Occipital lobe (tissue), 2 donors: Measurements from ENCODE around the gene APP. TPM values are rescaled to one million over a fixed set of nuclear protein-coding genes. Genes with fewer than 3 reads are reported as not detected.
A peak's percentile ranks its signal among the peaks of the same experiment; 100 is the strongest.
"Not testable (repeated sequence)": the region's sequence is repeated elsewhere in the genome, so short reads cannot be mapped to it uniquely, and the experiment has no call there.

Experiments used
- DNase-seq: peaks from one replicate; lab custom pipeline; 2025; lab: John Stamatoyannopoulos, UW
- total RNA-seq: library from RNA; depleted of rRNA; stranded (reverse); fragments of >200 nt; gene quantifications from one replicate; pipeline ENCODE4 v1.2.3, GENCODE V29; 2014

The APP gene
- total RNA-seq, 1 donor from 2014 or later: 354 TPM

DNA sequence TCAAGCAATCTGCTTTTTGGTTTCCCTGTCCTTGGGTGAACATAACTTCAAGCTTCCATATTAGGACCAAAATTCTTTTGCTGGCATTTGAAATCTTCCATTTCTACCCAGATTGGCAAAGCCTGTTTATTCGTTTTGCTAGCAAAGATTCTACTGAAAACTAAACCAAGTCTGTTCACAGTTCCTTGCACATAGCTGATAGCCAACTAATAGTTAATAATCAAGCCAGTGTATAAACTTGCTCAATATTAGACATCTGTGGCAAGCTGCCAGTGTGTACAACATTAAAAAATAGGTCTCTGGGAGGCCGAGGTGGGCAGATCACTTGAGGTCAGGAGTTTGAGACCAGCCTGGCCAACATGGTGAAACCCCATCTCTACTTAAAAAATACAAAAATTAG, 6.3 kb downstream of the APP start:
- no peak for DNase-seq

DNA sequence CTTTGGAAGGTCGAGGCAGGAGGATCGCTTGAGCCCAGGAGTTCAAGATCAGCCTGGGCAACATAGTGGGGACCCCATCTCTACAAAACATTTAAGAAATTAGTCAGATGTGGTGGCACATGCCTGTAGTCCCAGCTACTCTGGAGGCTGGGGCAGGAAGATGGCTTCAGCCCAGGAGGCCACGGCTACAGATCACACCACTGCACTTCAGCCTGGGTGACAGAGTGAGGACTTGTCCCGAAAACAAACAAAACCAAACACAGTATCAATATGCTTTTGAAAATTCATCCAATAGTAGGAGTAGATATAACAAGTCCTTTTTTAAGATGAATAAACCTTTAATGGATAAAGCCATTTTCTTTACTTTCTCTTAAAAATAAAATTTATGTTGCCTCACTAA, 8.5 kb downstream of the APP start:
- DNase-seq: no peak

DNA sequence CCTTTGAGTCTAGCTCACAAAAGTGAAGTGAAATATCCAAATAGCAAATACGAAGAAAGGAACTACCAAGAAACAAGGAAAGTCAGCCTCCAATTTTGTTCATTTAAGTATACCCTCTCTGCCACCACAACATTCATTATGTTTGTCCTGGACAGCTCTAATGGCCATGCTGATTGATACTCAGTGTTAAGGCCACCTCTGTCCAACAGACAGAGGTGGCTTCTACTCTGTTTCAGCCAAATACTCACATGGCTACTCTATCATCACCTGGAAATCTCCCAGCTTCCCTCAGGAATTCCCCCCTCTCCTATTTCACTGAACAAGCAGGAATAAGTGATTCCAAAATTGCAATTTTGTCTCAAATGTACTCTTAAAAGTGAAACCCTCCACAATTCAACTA, 10.7 kb downstream of the APP start:
- no peak for DNase-seq

DNA sequence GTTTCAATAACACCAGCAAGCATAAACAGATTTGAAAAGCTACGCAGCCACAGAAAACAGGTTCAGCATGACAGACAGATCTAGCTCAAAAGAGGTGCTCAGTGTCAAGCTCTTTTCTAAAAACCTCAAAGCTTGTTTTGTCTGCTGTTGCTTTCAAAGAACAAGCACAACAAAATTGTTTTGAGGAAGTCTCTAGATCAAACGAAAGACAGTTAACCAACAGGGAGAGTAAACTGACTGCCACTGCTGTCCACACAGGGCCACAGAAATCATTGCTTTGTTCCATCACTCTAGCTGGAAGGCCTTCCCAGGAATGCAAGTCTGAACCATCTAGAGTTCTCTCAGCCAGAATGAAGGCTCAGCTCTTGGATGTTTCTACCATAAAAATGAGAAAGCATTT, 12.8 kb downstream of the APP start:
- no peak for DNase-seq

DNA sequence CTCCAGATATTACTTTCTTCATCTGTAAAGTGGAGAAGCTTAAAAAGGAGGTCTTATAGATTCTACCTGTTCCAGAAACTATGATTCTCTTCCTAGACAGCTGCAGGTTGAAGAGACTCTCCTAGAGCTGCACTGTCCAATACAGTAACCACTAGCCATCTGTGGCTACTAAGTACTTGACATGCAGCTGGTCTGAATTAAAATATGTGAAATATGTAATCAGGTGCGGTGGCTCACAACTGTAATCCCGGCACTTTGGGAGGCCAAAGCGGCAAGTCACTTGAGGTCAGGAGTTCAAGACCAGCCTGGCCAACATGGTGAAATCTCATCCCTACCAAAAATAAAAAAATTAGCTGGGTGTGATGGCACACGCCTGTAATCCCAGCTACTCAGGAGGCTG, 15.8 kb downstream of the APP start:
- DNase-seq: no peak

DNA sequence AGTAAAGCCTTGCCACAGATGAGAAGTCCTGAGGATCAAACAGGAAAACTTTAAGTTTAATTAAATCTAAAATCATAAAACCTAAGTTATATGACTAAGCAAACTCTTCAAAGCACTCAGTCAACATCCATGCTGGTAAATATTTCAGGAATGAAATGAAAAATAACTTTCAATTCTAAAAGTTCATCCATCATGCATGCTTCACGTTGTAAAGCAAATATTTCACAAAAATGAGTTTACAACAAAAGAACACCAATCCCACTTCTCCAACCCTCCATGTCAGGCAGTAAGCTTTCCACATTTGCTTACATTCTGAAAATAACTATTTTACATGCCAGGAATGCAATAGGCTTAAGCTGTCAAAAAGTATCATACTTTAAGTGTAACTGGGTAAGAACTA, 16.8 kb downstream of the APP start:
- DNase-seq: no peak

DNA sequence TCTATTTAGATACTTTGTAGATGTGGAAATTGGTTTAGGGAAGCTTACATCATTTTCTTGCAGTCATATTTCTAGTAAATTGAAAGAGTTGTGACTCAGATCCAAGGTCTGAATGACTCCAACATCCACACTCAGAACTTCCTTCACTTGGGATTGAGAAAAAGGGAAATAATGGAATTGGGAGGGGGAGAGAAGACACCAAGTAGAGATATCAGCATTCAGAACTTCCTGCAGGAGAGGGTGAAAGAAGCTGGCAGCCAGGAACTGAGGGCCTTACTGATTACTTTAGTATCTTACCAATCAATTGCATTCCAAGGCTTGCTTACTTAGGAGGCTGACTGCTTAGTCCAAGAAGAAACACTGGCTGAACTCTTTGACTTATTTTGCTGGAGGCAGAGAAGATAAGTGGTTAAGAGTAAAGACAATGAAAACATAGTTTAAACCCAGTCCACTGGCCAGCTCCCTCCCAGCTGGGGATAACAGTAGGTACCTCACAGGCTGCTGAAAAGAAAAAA, 21.7 kb downstream of the APP start:
- DNase-seq: no peak

DNA sequence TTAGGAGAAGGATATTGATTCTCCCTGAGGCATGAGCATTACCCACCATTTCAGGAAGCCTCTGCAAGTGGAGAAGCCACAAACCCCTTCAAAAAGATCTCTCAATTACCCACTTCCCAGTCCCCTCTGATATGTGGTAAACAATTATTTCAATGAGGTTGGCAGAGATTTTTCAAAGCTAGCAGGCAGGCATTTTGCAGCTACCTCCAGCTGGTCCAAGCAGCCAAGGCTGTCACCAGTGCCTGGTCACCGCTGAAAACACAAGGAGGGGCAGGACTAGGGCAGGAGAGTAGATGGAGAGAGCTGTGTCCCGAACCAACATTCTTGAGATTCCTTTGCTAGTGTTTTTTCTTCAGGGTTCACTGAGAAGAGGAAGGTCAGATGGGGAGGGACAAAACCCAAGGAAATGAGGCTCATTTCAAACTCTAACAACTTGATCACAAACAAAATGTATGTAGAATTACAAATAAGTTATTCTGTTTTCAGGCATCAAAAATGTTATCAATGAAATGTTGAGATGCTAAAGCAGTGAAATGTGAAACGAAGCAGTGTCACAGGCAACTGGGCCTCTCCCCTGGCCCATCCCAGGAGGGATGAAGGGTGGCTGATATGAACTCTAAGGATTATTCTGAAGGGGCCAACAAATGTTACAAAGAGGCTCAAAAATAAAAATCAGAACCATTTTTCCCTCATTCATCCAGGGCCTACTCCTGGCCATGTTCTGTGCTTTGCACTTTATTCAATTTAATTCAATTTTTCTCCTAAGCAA, 22.3 kb downstream of the APP start:
- DNase-seq: no peak

DNA sequence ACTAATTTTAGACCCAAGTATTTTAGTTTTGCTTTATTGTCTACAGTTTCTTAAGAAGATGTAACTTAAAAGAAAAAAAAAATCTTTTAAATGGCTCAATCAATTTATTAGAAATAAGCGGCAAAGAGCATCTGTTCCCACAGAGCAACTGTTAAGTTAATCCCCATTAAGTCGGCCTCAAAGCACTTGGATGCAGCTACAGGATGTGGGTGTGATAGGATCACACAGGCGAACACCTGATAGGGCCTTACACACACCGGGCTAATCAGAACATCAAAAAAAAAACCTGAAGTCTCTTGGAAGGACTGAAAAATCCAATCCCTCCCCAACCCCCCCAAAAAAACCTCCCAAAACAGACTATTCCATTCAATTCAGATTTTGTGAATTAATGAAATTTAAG, 23.0 kb downstream of the APP start:
- DNase-seq: no peak

DNA sequence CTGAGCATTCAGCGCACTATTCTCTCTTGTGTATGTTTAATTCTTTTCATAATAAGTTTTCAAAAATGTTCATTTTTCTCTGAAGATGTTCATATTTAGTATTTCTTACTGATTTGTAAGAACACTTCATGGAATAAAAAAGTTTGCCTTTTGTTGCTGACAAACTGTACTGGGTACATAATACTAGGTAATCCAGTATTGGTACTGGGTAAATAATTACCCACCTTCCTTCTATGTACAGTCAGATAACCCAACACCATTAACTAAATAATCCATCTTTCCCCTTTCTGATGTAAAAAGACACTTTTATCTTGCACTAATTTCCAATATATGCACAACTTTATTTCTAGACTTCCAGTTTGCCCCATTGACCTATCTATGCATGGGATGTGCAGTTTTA, 23.9 kb downstream of the APP start:
- DNase-seq: no peak

DNA sequence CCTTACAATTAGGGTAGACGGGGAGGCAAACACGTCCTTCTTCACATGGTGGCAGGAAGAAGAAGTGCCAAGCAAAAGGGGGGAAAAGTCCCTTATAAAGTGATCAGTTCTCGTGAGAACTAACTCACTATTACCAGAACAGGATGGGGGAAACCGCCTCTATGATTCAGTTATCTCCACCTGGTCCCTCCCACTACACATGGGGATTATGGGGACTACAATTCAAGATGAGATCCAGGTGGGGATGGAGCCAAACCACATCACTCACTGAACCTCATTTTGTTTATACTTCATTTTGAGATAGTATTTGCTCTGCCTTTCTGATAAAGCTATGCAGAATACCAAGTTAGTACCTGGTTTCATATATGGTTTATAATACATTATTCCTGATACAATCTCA, 26.5 kb downstream of the APP start:
- DNase-seq: no peak

DNA sequence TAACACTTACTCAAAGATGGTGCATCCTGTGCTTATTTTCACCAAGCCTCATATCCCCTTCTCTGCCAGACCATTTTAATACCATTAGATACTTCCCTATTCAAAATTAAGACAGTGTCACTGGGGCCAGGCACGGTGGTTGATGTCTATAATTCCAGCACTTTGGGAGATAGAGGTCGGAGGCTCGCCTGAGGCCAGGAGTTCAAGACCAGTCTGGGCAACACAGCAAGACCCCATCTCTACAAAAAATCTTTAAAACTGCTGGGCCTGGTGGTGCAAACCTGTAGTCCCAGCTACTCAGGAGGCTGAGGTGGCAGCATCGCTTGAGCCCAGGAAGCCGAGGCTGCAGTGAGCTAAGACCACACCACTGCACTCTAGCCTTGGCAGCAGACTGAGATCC, 28.2 kb downstream of the APP start:
- no peak for DNase-seq

DNA sequence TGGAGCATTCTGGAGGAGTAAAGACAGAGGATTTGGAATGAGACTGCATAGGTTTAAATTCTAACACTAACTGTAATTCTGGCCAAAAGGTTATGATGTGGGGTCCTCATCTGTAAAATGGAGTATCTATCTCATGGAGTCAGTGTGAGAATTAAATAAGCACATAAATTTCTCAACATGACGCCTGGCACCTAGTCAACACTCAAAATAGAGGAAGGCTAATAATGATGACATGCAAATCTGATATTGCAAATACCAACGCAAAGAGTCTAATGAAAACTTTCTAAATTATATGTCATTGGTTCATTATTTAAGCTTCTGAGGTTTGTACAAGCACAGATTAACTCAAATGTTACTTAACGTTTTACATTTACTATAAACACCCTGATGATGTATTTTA, 29.6 kb downstream of the APP start:
- DNase-seq: no peak

DNA sequence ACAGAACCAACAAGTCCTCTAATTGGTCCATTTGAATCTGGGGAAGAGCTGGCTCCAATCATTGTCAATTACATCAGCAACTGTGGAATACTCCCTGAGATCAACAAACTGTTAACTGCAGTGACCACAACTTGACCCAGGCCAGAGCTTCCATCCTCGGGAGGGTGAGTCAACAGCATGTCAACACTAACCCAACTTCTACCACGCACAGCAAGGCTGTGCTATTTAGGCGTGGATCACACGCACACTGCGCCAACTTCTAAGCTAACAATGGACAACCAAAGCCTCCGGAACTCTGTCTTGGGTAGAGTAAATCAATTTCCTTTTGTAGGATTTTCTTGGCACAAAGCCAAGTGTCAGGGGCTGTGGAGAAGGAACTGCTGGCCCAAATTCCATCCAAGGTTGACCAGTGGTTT, 30.4 kb downstream of the APP start:
- DNase-seq: no peak

DNA sequence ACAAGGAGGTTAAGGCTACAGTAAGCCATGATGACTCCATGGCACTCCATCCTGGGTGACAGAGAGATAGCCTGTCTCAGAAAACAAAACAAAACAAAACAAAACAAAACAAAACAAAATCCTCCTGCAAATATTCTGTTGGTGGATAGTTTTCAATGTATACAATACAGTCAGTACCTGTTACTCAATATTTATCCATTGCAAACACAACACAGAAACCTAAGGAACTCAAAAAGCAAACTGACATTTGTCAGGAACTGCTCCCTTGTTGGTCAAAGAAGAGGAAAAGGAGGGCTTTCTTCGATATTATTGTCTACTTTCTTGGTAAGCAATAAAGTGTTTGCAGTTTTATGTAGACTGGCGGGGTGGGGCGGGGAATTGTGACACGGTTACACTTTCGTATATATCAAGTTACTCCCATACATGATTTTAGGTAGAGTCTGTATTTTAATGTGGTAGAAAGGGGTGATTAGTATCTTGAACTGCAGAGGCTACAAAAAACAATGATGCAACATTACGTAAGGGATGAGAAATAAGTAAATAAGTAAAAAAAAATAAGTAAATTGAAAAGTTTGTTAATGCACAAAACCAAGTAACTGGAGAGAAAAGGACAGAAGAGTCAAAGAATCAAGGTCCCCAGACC, 31.8 kb downstream of the APP start:
- DNase-seq: no peak

DNA sequence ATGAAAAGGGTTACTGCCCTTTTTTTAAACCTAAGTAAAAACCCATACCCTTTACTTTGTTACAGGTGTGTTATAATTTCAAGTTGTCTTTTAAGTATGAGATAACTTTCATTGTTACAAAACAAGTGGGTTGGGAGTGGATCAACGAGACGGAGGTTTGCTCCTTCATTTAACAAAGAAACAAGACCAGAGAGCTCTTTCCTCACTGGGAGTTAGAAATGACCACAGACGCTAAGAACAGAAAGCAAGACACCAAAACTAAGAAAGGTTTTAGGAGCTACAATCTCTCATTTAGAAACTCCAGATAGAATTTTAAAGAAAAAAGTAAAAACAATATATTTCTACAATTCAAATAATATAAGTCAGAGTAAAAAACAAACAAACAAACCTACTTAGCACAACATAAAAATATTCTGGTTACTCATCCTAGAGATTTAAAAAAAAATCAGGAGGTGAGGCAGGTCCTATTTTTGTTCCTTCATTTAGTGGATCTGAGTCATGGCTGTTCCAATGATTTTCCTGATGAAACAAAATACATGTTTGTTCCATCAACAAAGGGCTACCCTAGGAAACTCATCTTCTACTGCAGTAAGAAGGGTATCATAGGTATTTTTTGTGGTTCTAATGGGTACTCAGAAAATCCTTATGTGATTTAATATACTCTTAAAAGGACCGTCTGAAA, 33.0 kb downstream of the APP start:
- DNase-seq: no peak

DNA sequence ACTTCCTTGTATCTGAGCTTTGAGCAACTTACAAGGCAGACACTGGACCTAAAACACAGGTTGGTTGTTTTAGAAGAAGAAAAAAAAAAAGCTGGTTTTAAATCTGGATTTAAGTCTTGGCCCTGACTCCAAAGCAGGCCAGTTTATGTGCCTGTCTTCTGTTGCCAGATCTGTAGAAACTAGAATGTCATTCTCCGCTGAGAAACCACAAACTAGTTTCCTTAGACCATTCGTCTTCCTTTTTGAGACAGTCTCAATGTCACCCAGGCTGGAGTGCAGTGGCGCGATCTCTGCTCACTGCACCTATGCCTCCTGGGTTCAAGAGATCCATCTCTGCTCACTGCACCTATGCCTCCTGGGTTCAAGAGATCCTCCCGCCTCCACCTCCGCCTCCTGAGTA, 33.9 kb downstream of the APP start:
- no peak for DNase-seq

DNA sequence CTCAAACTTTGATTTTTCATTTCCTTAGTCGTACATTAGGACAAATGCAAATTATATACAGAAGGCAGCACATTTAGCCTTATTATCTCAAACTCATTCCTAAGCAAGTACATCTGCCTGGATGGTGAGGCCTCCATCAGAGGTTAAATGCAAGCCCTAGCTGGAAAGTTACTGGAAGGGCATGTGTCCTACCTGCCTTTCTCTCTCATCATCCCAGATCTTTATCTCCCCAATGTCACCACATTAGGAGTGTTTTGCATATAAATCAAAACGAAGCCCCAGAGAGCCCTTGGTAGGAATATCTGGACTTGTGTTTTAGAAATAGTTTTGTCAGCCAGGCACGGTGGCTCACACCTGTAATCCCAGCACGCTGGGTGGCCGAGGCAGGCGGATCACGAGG, 35.0 kb downstream of the APP start:
- DNase-seq: no peak

DNA sequence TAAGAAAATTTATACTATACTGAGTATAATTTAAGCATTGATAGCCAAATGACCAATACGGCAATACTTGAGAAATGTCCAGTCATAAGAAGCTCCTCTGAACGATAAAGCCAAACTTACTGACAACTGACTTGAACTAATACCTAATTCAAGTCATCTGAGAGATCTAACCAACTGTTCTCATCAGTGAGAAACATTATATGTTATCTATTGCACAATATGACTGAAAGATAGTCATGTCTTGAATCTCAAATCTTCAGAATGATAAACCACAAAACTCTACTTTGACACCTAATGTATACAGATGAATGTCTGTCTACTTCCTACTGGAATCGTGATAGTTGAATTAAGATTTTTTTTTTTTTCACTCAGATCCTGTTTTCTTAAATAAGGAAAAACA, 39.0 kb downstream of the APP start:
- no peak for DNase-seq

DNA sequence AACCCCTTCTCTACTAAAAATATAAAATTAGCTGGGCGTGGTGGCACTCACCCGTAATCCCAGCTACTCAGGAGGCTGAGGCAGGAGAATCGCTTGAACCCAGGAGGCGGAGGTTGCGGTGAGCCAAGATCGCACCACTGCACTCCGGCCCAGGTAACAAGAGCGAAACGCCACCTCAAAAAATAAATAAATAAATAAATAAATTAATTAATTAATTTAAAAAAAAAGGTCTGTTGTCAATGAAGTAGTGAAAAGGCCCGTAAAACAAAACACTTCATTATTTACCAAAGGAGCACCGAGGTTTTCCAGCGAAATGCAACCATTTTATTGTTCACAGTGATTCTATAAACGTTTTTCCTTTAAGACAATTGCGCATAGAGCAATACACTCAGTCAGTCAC, 39.5 kb downstream of the APP start:
- not testable (repeated sequence) for DNase-seq

DNA sequence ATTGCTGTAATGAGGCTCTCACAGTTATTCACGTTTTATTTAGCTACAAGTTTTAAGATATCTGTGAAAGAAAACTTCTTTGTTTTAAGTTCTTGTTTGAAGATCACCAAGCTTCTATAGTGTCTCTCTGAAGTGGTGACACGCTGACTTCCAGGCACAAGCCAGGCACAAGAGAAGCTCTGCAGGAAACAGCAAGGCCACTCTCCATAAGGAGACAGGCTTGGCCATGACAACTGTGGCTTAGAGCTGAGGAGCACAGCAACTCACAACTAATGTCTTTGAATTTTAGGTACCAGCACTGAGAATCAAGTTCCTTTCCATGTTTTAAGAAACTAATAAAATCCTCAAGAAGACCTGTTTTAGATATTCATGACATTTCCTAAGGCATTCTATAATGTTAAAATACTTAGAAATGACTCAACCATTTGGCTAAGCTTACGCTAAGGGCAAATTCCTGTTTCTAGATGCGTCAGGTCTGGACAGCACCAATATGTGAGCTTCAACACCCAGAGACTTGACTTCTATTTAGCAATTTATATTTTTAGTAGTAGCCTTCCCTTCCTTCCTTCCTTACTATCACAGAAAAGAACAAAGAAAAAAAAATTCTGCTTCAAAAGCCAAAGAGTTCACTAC, 40.2 kb downstream of the APP start:
- DNase-seq: no peak

DNA sequence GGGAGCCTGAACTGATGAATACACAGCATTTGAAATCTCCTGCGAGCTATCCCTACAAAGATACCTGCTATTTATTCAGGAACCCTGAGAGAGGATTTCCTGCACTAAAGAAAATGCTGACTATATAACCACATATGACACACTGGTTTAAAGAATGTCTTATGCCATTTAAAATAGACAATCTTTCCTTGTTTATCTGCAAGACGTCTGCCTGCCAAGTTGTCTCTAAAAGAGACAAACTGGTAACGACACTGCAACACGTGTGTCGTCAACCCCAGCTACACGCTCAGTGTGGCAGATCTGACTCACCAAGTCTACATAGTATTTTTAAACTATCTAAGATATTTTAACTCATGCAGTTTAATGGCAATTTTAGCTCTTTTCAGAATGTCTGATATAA, 42.7 kb downstream of the APP start:
- peak; percentile 15 for DNase-seq
